Activated CD8-positive, alpha-beta T cell treated with anti-CD3 and anti-CD28 coated beads, Interleukin-2, amount 10 ng/mL, durations not matched to agents 7 days and 5 days (primary cell): ENCODE measurements around the gene TMEM217. TPM values are rescaled to one million over a fixed set of nuclear protein-coding genes. Genes with fewer than 3 reads are reported as not detected.

Experiments used
- ATAC-seq: fragments of 150-1000 bp; cut with Tn5 transposase; one replicate; pipeline ENCODE4 v1.10.0; 2021; ENCODE audit warnings: moderate library complexity
- CTCF ChIA-PET: fragments of 350-600 bp; sonication (Branson Sonifier 250); formaldehyde crosslinking; loops from one replicate; lab custom pipeline; 2021; ENCODE audit warnings: antibody characterized with exemption; lab: Charles Lee
- POLR2A ChIA-PET: fragments of 350-600 bp; sonication (Branson Sonifier 250); formaldehyde crosslinking; loops from one replicate; lab custom pipeline; 2021; ENCODE audit warnings: antibody characterized with exemption; lab: Charles Lee
- DNase-seq: peaks from one replicate; pipeline ENCODE4 v3.0.0-alpha.2; 2020
- H3K27ac Mint-ChIP-seq: one replicate; pipeline ENCODE4 v1.8.0; 2021; ENCODE audit warnings: mild to moderate bottlenecking, mixed read lengths
- H3K27me3 Mint-ChIP-seq: one replicate; pipeline ENCODE4 v1.8.0; 2021; ENCODE audit warnings: low read depth, mixed read lengths
- H3K36me3 Mint-ChIP-seq: one replicate; pipeline ENCODE4 v1.8.0; 2021; ENCODE audit warnings: low read depth, mixed read lengths
- H3K4me1 Mint-ChIP-seq: one replicate; pipeline ENCODE4 v1.8.0; 2021; ENCODE audit warnings: low read depth, mixed read lengths
- H3K4me3 Mint-ChIP-seq: one replicate; pipeline ENCODE4 v1.8.0; 2021; ENCODE audit warnings: mild to moderate bottlenecking, mixed read lengths
- H3K9me3 Mint-ChIP-seq: one replicate; pipeline ENCODE4 v1.8.0; 2022; ENCODE audit warnings: mixed read lengths; ENCODE audit not compliant: insufficient read depth
- total RNA-seq, 2 experiments: library from RNA; stranded (reverse); gene quantifications; one replicate each; pipeline ENCODE4 v1.2.3, GENCODE V29; 2021

The TMEM217 gene
- total RNA-seq, 2 experiments from 2014 or later: 3.1 to 3.2 TPM

GRCh38 chr6:37260444-37260843 is 2.5 kb upstream of the TMEM217 start:
- ChIA-PET POLR2A (no interaction called here), CTCF (interaction anchor here (1.1 to 1.6 kb wide), 2 partner anchors 54 to 88 kb away, joined by 4 to 5 read pairs; no protein-coding TSS in a partner anchor)
- Mint-ChIP-seq H3K9me3 (no peaks in the 10 kb centered on the region), H3K27ac (no peak overlapping the region), H3K4me3 (no peak overlapping the region), H3K27me3 (no peaks in the 10 kb centered on the region), H3K36me3 (peaks cover 21% of the 10 kb centered on the region), H3K4me1 (peaks cover 61% of the 10 kb centered on the region)
- ATAC-seq: no peak
- no peak for DNase-seq

GRCh38 chr6:37260040-37260439 is 2.1 kb upstream of the TMEM217 start:
- ChIA-PET POLR2A (interaction anchor here (0.9 kb wide), 1 partner anchor 210 kb away, joined by 3 read pairs; no protein-coding TSS in a partner anchor), CTCF (interaction anchor here (1.1 to 1.6 kb wide), 3 partner anchors 29 to 88 kb away, joined by 3 to 5 read pairs (median 4); no protein-coding TSS in a partner anchor)
- Mint-ChIP-seq H3K4me3 (peak overlapping the region; percentile 93), H3K36me3 (peaks cover 21% of the 10 kb centered on the region), H3K9me3 (no peaks in the 10 kb centered on the region), H3K4me1 (peaks cover 57% of the 10 kb centered on the region), H3K27me3 (no peaks in the 10 kb centered on the region), H3K27ac (peak overlapping the region; percentile 86)
- DNase-seq (no peak), ATAC-seq (no peak)

- POLR2A ChIA-PET: interaction anchor here (0.7 to 2.6 kb wide), 5 partner anchors 11 to 209 kb away, joined by 3 to 13 read pairs (median 4); no protein-coding TSS in a partner anchor
- H3K36me3 Mint-ChIP-seq: peaks cover 21% of the 10 kb centered on the region
- H3K27me3 Mint-ChIP-seq: no peaks in the 10 kb centered on the region
- H3K27ac Mint-ChIP-seq: peak overlapping the region; percentile 86
- DNase-seq: no peak
- H3K4me3 Mint-ChIP-seq: peak overlapping the region; percentile 93
- peaks cover 51% of the 10 kb centered on the region for H3K4me1 Mint-ChIP-seq
- no peaks in the 10 kb centered on the region for H3K9me3 Mint-ChIP-seq
- no peak for ATAC-seq
- CTCF ChIA-PET: interaction anchor here (0.7 to 1.6 kb wide), 6 partner anchors 14 to 494 kb away, joined by 3 to 5 read pairs (median 3); no protein-coding TSS in a partner anchor
These were observed 1.2 kb upstream of the TMEM217 start for GRCh38 chr6:37259191-37259590.

- DNase-seq: no peak
- Mint-ChIP-seq H3K36me3 (peaks cover 19% of the 10 kb centered on the region), H3K27me3 (no peaks in the 10 kb centered on the region), H3K4me3 (peak overlapping the region; percentile 93), H3K9me3 (no peaks in the 10 kb centered on the region), H3K4me1 (peaks cover 50% of the 10 kb centered on the region), H3K27ac (peak overlapping the region; percentile 78)
- POLR2A ChIA-PET: interaction anchor here (0.6 to 2.6 kb wide), 17 partner anchors 12 to 1154 kb away, joined by 3 to 13 read pairs (median 5); partner anchors contain the start of gene MTCH1
- ATAC-seq: no peak
- CTCF ChIA-PET: interaction anchor here (0.7 to 1.7 kb wide), 11 partner anchors 9 to 493 kb away, joined by 3 to 10 read pairs (median 3); no protein-coding TSS in a partner anchor
These were observed 611 bp upstream of the TMEM217 start for GRCh38 chr6:37258405-37259105.

- H3K27ac Mint-ChIP-seq: peak overlapping the region; percentile 78
- peak overlapping the region; percentile 93 for H3K4me3 Mint-ChIP-seq
- peaks cover 15% of the 10 kb centered on the region for H3K36me3 Mint-ChIP-seq
- ATAC-seq (no peak), DNase-seq (no peak)
- no peaks in the 10 kb centered on the region for H3K27me3 Mint-ChIP-seq
- H3K9me3 Mint-ChIP-seq: no peaks in the 10 kb centered on the region
- peaks cover 43% of the 10 kb centered on the region for H3K4me1 Mint-ChIP-seq
- ChIA-PET CTCF (interaction anchor here (1.0 to 1.7 kb wide), 10 partner anchors 9 to 475 kb away, joined by 3 to 10 read pairs (median 4); no protein-coding TSS in a partner anchor), POLR2A (interaction anchor here (0.5 to 2.6 kb wide), 17 partner anchors 11 to 271 kb away, joined by 3 to 13 read pairs (median 5); partner anchors contain the start of genes MTCH1 and PIM1)
These were observed 667 bp downstream of the TMEM217 start for GRCh38 chr6:37257320-37257633.

GRCh38 chr6:37256692-37257319 is 1.1 kb downstream of the TMEM217 start:
- ATAC-seq (no peak), DNase-seq (no peak)
- CTCF ChIA-PET: interaction anchor here (1.0 to 1.7 kb wide), 10 partner anchors 8 to 474 kb away, joined by 3 to 10 read pairs (median 4); no protein-coding TSS in a partner anchor
- Mint-ChIP-seq H3K27ac (no peak overlapping the region), H3K9me3 (no peaks in the 10 kb centered on the region), H3K4me1 (peaks cover 42% of the 10 kb centered on the region), H3K27me3 (no peaks in the 10 kb centered on the region), H3K36me3 (peaks cover 15% of the 10 kb centered on the region), H3K4me3 (peak overlapping the region; percentile 93)
- POLR2A ChIA-PET: interaction anchor here (0.5 to 2.6 kb wide), 15 partner anchors 11 to 271 kb away, joined by 3 to 13 read pairs (median 5); partner anchors contain the start of genes MTCH1 and PIM1

GRCh38 chr6:37254881-37255280 is 3.1 kb downstream of the TMEM217 start:
- ChIA-PET CTCF (no interaction called here), POLR2A (no interaction called here)

GRCh38 chr6:37253486-37254007 is 4.4 kb downstream of the TMEM217 start:
- no peak overlapping the region for H3K4me3 Mint-ChIP-seq
- H3K27ac Mint-ChIP-seq: no peak overlapping the region
- H3K4me1 Mint-ChIP-seq: peaks cover 19% of the 10 kb centered on the region
- no peaks in the 10 kb centered on the region for H3K9me3 Mint-ChIP-seq
- no peaks in the 10 kb centered on the region for H3K36me3 Mint-ChIP-seq
- ATAC-seq: no peak
- no peak for DNase-seq
- CTCF ChIA-PET: interaction anchor here (0.8 kb wide), 1 partner anchor 224 kb away, joined by 3 read pairs; no protein-coding TSS in a partner anchor
- peaks cover 2% of the 10 kb centered on the region for H3K27me3 Mint-ChIP-seq
- POLR2A ChIA-PET: no interaction called here

More at GRCh38 chr6:37254881-37255280, 3.1 kb downstream of the TMEM217 start:
- DNase-seq (no peak), ATAC-seq (no peak)
- H3K4me1 Mint-ChIP-seq: peaks cover 30% of the 10 kb centered on the region
- no peaks in the 10 kb centered on the region for H3K27me3 Mint-ChIP-seq
- no peak overlapping the region for H3K27ac Mint-ChIP-seq
- no peak overlapping the region for H3K4me3 Mint-ChIP-seq
- peaks cover 4% of the 10 kb centered on the region for H3K36me3 Mint-ChIP-seq
- H3K9me3 Mint-ChIP-seq: no peaks in the 10 kb centered on the region

GRCh38 chr6:37251211-37251780 is 6.6 kb downstream of the TMEM217 start:
- Mint-ChIP-seq H3K4me3 (no peak overlapping the region), H3K4me1 (peaks cover 7% of the 10 kb centered on the region), H3K27me3 (peaks cover 4% of the 10 kb centered on the region), H3K27ac (no peak overlapping the region), H3K36me3 (no peaks in the 10 kb centered on the region), H3K9me3 (no peaks in the 10 kb centered on the region)
- CTCF ChIA-PET: interaction anchor here (1.3 kb wide), 1 partner anchor 42 kb away, joined by 4 read pairs; no protein-coding TSS in a partner anchor
- no peak for ATAC-seq
- DNase-seq: no peak
- POLR2A ChIA-PET: no interaction called here

GRCh38 chr6:37244430-37245310 is 13.3 kb downstream of the TMEM217 start:
- no peaks in the 10 kb centered on the region for H3K9me3 Mint-ChIP-seq
- no peak for DNase-seq
- peaks cover 4% of the 10 kb centered on the region for H3K27me3 Mint-ChIP-seq
- H3K36me3 Mint-ChIP-seq: peaks cover 2% of the 10 kb centered on the region
- ChIA-PET POLR2A (interaction anchor here (0.6 to 2.3 kb wide), 2 partner anchors 13 to 700 kb away, joined by 3 to 7 read pairs; partner anchors contain the start of genes TBC1D22B and TMEM217), CTCF (no interaction called here)
- ATAC-seq: no peak
- peaks cover 23% of the 10 kb centered on the region for H3K4me1 Mint-ChIP-seq
- no peak overlapping the region for H3K27ac Mint-ChIP-seq
- H3K4me3 Mint-ChIP-seq: no peak overlapping the region
